GM18499 (cell line): ENCODE measurements around the gene SAA1.
"Not testable (repeated sequence)": the region's sequence is repeated elsewhere in the genome, so short reads cannot be mapped to it uniquely, and the experiment has no call there.

Experiments used
- ATAC-seq: cut with Tn5 transposase; IDR thresholded peaks from one replicate; pipeline ENCODE4 v1.9.1; 2021; ENCODE audit warnings: moderate number of reproducible peaks; ENCODE audit not compliant: insufficient read depth, unreplicated experiment

Gene SAA1

GRCh38 chr11:18254781-18255361 lies 11.2 kb upstream of the SAA1 start:
- no peak for ATAC-seq

DNA sequence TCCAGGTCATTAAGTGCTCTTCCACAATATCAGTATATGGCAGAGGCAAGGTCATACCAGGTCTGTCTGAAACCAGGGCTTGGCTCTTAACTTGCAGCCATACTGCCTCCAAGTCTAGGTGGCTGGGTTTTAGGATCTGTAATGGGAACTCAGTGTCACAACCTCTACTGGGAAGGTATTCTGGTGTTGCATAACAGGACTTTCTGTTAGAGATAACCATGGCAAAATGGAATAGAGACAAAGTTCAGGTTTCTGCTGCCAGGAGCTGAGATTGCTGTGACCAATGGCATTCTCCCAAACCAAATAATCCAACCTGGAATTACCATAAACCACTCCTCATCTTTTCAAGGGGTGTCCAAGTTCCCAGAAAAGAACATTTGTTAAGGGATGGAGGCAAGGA lies 6.8 kb upstream of the SAA1 start:
- ATAC-seq = no peak

DNA sequence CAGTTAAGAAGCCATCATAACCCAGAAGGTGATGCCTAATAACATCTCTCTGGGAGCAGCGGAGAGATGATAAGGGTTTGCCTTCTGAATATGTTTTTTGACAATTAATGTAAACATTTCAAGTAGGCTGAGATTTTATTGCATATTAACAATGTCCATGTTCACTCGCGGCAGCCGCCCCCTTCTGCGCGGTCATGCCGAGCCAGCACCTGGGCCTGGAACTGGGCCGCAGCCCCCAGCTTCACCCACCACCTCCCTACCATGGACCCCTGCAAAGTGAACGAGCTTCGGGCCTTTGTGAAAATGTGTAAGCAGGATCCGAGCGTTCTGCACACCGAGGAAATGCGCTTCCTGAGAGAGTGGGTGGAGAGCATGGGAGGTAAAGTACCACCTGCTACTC lies 4.3 kb upstream of the SAA1 start:
- no peak for ATAC-seq

DNA sequence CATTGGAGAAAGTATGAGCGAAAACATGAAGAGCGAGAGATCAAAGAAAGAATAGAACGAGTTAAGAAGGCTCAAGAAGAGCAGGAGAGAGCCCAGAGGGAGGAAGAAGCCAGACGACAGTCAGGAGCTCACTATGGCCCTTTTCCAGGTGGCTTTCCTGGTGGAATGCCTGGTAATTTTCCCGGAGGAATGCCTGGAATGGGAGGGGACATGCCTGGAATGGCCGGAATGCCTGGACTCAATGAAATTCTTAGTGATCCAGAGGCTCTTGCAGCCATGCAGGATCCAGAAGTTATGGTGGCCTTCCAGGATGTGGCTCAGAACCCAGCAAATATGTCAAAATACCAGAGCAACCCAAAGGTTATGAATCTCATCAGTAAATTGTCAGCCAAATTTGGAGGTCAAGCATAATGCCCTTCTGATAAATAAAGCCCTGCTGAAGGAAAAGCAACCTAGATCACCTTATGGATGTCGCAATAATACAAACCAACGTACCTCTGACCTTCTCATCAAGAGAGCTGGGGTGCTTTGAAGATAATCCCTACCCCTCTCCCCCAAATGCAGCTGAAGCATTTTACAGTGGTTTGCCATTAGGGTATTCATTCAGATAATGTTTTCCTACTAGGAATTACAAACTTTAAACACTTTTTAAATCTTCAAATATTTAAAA lies 3.2 kb upstream of the SAA1 start:
- ATAC-seq = not testable (repeated sequence)

- ATAC-seq = no peak
These were observed 2.0 kb upstream of the SAA1 start for GRCh38 chr11:18264035-18264434.

- no peak for ATAC-seq
These were observed 1.1 kb upstream of the SAA1 start for GRCh38 chr11:18264677-18265555.

DNA sequence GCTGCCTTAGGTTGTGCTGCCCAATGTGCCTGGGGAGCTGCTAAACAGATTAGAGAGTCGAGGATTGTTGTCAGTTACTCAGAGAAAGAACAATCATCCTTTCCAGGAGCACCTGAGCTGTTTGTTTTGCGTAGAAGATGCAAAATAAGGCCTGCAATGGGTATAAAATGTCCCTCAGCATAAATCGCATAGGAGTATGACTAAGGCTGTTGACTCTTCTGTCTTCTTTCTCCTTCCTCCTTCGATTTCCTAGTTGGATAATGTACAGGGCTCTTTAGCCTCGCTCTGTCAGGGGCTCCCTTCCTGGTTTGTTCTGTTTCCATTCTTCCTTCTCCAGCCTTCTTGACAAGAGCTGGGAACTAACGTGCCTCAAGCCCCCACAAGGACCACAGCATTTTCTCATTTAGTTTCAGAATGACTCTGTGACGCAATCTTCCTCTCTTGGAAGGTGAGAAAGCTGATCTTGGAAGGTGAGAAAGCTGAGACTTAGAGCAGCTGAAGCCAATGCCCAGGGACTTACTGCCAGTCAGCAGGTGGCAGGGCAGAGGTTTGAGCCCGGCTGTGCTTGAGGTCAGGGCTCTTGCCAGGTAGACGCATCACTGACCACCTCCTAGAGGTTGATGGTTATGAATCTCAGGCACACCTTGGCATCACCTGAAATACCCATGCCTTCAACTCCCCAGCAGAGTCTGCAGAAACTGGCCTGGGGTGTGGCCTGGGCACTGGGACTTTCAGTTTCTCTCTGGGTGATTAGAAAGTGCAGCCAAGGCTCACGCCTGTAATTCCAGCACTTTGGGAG lies 1.5 kb downstream of the SAA1 start:
- peak; percentile 20 for ATAC-seq

DNA sequence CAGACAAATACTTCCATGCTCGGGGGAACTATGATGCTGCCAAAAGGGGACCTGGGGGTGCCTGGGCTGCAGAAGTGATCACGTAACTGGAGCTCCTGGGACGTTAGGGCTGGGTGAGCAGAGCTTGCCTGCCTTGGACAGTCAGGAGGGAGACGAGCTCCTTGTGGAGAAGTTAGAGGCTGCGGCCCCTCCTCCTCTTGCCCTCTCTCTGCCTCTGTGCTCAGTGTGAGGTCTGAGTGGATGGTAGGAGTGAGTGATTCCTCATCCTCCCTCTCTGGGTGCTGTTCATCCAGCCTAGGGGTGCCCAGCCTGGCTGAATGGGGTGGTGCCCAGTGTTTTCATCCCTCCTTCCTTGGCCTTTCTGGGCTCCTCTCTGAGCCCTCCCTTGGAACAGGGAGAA lies 3.2 kb downstream of the SAA1 start:
- not testable (repeated sequence) for ATAC-seq

DNA sequence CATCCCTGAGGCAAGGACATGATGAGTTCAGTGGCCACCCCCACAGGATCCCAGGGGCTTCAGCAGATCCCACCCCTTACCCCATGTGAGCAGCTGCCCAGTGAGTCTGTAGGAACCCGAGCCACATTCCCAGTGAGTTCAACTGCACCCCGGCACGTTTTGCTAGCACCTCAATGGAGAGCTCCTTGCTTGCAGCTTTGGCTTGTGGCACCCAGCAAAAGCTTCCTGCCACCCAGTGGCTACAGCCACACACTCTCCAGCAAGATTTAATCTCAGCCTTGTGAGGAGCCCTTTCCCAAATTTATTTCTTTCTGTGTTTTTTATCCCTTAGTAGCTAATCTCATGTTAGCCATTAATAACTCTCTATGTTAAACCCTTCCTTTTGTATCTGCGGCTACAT lies 4.0 kb downstream of the SAA1 start:
- no peak for ATAC-seq

- ATAC-seq = no peak
These were observed 5.1 kb downstream of the SAA1 start for GRCh38 chr11:18271206-18271605.

DNA sequence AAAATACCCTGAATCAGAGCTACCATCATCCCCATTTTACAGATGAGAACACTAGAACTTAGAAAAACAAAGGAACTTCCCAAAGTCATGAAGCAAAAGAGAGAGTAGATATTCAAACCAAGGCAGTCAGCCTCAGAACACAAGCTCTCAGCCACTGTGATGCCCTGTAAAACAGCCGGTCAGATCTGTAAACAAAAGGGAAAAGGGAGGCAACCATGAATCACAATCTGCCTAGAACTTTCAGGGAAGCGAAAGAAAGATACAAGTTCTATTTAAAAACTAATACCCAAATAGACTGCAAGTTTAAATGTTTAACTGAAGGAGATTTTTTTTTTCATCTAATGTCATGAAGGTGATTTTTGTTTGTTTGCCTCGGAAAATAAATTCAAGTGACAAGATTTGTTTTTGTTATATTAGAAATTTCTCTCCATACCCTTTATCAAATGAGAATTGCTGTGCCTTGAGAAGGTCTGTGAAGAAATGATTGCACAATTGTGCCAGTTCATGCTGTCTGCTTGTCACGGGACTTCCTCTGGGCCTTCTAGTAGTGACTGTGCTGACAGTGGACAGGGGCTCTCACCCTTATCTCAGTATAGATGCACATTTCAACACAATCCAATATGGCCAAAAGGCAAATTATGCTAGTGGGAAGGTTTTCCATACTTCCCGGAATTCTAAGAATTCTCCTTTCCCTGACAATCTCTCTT lies 11.7 kb downstream of the SAA1 start:
- ATAC-seq = no peak

- peak; percentile 76 for ATAC-seq
These were observed 14.5 kb downstream of the SAA1 start for GRCh38 chr11:18280438-18281045.

- no peak for ATAC-seq
These were observed 16.6 kb downstream of the SAA1 start for GRCh38 chr11:18282626-18283025.

DNA sequence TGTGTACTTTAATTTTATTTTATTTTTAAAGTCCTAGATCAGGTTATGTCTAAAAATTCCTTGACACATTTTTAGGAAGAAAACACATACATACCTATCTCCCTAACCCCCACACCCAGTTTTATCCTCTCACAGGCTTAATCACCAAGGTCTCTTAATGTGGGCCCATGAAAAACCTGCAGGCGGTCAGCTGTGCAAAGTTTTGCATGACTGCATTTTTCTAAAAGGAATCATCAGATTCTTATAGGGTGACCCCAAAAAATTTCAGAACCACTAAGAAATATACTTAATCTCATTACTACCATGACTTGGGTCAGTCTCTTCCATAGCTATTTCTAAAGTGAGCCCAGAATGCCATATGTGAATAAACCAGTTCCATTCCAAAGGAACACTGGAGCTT lies 19.8 kb downstream of the SAA1 start:
- no peak for ATAC-seq

DNA sequence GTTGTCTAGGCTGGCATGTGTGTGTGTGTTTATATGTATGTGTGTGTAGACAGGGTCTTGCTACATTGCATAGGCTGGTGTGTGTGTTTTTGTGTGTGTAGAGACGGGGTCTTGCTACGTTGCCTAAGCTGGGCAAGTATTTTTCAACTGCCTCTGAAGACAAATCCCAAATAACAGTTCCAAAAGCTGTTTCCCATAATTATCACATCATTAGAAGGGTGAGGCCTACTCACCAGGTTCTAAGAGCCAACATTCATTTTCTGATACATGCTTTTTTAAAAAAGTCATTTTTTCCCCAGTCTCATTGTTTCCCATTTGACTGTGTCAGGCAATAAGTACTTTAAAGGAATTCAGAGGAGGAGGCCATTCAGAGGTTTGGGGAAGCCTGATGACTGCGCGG lies 22.8 kb downstream of the SAA1 start:
- no peak for ATAC-seq

- ATAC-seq = no peak
These were observed 28.8 kb downstream of the SAA1 start for GRCh38 chr11:18294862-18295261.

DNA sequence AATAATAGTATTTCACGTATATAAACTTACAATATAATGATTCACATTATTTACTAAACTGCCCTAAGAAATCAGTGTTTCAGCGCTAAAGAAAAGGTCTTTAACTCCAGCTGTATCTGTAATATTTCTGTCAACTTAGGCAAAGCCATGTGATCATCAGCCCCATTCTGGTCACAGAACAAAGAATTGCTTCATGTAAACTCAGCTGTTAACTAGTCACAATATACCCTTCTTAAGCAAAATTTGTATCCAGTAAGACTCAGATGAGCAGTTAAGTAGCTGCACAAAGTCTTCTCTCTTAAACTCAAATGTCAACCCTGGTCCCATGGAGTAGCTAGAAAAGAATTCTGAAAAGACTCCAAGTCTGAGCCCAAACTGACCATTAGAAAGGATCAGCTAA lies 29.3 kb downstream of the SAA1 start:
- no peak for ATAC-seq

GRCh38 chr11:18299721-18300120 lies 33.7 kb downstream of the SAA1 start:
- no peak for ATAC-seq

GRCh38 chr11:18304745-18305144 lies 38.7 kb downstream of the SAA1 start:
- ATAC-seq = no peak
